Stimulated activated CD4-positive, alpha-beta T cell treated with anti-CD3 and anti-CD28 coated beads, Interleukin-1b, Interleukin-23, amount 100 ng/mL, for 24 hours (primary cell): ENCODE data around the gene MRPL39.
"Not testable (repeated sequence)": the region's sequence is repeated elsewhere in the genome, so short reads cannot be mapped to it uniquely, and the experiment has no call there.

Source experiments
- DNase-seq, 4 experiments: peaks; one replicate each; pipeline ENCODE4 v3.0.0-alpha.2; 2020; ENCODE audit warnings: low read depth in 4 of 4, low spot score in 1 of 4

Gene MRPL39

DNA sequence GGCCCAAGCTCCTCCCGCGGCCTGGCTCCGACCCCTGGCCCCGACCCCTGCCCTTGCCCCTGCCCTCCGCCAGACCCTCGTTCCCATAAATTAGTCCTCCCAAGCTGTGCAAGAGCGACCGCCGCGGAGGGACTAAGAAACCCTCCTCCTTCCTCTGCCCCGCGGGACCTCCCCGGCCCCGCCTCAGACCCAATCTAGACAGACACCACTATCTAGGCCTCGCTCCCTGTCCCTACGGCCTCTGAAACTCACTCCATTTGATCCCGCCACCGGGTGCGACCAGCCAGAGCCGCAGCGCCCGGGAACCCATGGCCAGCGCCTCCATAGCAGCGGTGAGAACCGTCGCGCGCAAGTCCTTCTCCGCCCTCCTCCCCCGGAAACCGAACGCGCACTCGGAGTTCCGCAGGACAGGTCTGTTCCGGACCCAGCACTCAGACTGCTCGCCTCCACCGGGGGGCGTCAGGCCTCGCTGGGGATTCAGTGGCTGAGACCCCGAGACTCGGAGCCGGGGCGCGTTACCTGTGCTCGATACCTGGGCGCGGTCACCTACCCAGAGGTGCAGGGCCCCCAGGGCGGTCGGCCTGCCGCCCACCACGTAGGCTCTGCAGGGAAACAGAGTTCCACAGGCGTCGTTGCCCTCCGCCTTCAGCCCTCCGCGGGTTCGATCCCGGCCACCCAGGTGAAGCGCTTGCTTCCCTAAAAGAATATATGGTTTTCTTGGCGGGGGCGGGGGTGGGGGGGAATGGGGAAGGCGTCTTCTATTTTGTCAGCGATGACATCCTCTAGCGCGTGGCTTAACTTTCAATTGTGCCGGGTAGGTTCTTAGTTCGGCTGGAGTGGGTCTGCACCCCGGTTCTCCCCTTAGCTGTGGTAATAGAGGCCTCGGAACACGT lies at the start of gene MRPL39:
MRPL39 (minus strand) TSS at position 331 of the 893 bp plus-strand sequence; CDS start at position 325, 6 bp downstream.
- peak; percentile 70 to 85 (median 79) for DNase-seq

DNA sequence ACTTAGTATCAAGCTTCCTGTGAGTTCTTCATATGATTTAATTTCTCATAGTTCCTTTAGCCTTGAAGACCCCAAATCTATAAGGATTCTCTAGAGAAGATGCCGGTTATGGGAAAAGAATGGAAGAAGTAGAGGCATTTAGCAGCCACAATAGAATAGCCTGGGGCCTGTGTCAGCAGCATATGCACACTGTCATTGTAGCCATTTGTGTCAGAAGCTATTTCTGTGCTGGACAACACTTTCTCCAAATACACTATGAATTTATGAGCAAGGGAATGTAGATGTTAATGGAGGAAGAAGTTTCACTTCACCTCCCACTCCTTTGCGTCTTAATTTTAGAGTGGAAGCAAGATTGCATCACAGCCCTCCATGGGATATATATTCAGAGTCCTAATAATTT lies 49.1 kb upstream of the MRPL39 start:
- DNase-seq: no peak

GRCh38 chr21:25649146-25649545 lies 41.9 kb upstream of the MRPL39 start:
- DNase-seq: no peak

- DNase-seq: no peak
These were observed 40.4 kb upstream of the MRPL39 start for GRCh38 chr21:25647647-25648046.

DNA sequence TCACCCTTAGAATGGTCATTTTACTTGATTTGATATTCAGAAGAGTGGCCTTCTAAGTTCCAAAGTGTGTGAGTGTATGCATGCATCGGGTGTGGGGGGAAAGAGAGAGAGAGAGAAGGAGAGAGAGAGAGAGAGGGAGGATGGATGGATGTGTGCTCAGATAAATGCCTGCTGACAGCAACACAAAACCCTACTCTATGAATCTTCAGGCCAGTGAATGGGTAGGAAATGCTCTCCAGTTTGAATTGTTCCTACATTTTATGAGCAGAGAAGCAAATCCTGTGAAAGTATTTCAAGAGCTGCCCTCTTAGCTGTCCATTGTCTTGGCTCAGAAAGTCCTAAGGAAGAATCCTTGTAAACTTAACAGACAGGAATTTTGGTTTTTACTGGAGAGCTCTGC lies 39.2 kb upstream of the MRPL39 start:
- DNase-seq: no peak

DNA sequence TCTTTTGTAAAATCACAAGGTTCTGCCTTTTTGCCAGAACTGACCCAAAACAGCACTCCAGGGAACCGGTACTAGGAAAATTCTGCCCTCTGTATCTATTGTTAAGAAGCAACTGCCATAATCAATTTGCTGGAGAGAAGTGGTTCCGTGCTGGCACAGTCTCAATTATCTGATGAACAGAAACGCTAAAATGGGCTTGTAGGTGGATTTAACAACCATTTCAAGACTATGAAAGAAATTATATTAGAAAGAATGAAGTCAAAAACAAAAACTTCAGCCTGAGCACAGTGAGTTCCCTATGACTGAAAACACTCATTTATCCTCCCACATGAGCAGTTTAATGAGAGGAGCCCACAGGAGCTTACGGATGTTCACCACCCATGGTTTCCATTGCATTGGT lies 36.2 kb upstream of the MRPL39 start:
- DNase-seq: no peak

DNA sequence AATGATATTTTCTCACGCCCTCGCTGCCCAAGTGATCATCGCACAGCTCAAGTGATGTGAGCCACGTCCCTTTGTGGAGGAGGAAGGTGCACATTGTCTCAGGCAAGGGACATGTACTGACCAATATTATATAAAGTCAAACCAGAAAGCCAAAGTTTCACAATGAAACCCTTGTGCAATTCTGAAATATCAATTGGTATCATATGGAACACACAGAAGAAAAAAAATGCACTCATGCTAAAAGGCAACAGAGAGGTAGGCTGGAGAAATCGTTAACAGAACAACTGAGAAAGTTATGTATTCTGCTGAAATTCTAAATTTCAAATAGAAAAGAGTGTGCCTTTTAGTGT lies 33.6 kb upstream of the MRPL39 start:
- no peak for DNase-seq

- peak in 1 of 4 experiments; percentile 1 for DNase-seq
These were observed 33.1 kb upstream of the MRPL39 start for GRCh38 chr21:25640202-25640942.

DNA sequence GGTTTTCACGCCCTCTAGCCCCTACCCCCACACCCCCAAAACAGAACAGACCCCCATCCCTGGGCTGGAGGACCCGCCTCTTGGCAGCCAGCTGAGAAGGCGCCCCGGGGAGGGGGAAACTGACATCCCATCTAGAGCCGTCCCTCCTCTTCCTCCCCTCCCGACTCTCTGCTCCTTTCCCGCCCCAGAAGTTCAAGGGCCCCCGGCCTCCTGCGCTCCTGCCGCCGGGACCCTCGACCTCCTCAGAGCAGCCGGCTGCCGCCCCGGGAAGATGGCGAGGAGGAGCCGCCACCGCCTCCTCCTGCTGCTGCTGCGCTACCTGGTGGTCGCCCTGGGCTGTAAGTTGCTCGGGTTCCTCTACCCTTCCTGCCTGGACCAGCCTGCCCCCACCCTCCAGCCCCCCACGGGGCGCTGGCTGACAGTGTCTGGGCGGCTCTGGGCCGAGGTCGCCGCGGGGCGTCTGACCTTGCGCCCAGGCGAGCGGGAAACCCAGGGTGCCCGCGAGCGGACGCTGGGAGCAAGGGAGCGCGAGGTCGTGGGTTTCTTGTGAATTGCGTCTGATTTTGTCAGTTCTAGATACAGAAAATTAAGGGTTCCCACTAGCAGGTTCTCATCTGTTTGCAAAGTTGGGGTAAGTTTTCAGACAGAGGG lies 32.4 kb upstream of the MRPL39 start:
- peak in 2 of 4 experiments; percentile 6 to 32 for DNase-seq

- peak in 2 of 4 experiments; percentile 12 to 33 for DNase-seq
These were observed 31.6 kb upstream of the MRPL39 start, which contains the start of gene JAM2 for GRCh38 chr21:25638660-25639550. TSS of gene JAM2 (plus strand) at chr21:25639258. CDS start at chr21:25639822, 564 bp downstream.

GRCh38 chr21:25637851-25638659 lies 30.8 kb upstream of the MRPL39 start:
- DNase-seq: no peak

- DNase-seq: no peak
These were observed 29.4 kb upstream of the MRPL39 start for GRCh38 chr21:25636727-25637126.

DNA sequence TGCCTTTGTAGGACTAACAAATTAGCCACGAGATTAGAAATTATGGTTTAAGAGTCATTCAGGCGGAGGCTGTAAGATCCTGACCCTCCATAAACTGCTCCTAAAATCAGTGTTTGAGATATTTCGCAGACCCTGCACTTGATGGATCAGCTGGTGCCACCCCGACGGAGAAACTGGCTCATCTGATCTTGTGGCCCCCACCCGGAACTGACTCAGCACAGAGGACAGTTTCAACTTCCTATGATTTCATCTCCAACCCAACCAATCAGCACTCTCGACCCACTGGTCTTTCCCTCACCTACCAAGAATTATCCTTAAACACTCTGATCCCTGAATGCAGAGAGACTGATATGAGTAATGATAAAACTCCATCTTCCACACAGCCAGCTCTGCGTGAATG lies 28.0 kb upstream of the MRPL39 start:
- DNase-seq: no peak

DNA sequence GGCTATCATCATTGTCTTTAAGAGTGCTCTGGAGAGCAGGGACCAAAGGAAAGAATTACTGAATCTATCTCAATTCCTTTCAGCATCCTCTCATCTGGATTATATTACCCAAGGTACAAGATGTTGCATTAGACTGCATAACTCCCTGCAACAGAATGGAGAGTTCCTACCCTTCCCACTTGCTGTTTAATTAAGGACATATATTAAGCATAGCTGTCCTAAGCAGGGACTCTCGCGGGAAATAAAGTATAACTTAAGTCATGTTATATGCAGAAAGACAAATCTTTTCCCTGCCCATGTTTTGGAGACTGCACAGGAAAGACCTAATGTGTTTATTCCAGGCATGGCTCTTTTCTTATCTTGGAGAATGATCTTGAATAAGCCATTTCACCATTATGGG lies 25.0 kb upstream of the MRPL39 start:
- no peak for DNase-seq

- DNase-seq: no peak
These were observed 19.5 kb upstream of the MRPL39 start for GRCh38 chr21:25626757-25627156.

DNA sequence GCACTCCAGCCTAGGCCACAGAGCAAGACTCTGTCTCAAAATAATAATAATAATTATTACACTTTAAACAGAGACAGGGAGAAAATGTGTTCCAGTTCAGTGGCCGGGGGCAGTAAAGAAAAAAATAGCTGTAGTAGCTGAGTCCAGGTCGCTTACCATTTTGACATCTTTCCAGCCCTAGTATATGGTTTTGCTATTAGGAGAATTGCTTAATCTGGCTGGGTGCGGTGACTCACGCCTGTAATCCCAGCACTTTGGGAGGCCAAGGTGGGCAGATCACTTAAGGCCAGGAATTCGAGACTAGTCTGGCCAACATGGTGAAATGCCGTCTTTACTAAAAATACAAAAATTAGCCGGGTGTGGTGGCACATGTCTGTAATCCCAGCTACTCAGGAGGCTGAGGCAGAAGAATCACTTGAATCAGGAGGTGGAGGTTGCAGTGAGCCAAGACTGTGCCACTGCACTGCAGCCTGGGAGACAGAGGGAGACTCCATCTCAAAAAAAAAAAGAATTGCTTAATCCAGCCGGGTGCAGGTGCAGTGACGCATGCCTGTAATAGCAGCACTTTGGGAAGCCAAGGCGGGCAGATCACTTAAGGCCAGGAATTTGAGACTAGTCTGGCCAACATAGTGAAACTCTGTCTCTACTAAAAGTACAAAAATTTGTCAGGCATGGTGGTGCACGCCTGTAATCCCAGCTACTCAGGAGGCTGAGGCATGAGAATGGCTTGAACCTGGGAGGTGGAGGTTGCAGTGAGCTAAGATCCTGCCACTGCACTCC lies 18.7 kb upstream of the MRPL39 start:
- not testable (repeated sequence) for DNase-seq

GRCh38 chr21:25625036-25625435 lies 17.8 kb upstream of the MRPL39 start:
- DNase-seq: no peak

GRCh38 chr21:25624511-25624910 lies 17.2 kb upstream of the MRPL39 start:
- no peak for DNase-seq

DNA sequence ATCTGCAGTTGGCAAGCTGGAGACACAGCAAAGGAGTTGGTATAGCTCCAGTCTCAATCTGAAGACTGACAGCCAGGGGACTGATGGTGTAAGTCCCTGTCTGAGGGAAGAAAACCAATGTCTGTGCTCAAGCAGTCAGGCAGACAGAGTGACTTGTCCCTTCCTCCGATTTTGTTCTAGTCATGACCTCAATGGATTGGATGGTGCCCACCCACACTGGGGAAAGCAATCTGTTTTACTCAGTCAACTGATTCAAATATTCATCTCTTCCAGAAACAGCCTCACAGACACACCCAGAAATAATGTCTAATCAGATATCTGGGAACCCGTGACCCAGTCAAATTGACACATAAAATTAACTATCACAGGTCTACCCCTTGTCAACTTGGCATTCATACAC lies 11.9 kb upstream of the MRPL39 start:
- DNase-seq: no peak
